GM21576 (cell line): ENCODE results near the gene TBRG4.

Source experiments
- ATAC-seq: cut with Tn5 transposase; IDR thresholded peaks from one replicate; pipeline ENCODE4 v1.9.1; 2021; ENCODE audit warnings: mild to moderate bottlenecking, moderate library complexity; ENCODE audit not compliant: unreplicated experiment

Gene TBRG4

GRCh38 chr7:45060295-45060694 is 51.2 kb downstream of the TBRG4 start:
- no peak for ATAC-seq

GRCh38 chr7:45057878-45058277 is 53.6 kb downstream of the TBRG4 start:
- no peak for ATAC-seq

GRCh38 chr7:45055594-45056219 is 55.8 kb downstream of the TBRG4 start:
- ATAC-seq = no peak

- ATAC-seq = no peak
These were observed 56.5 kb downstream of the TBRG4 start for GRCh38 chr7:45055016-45055415.

GRCh38 chr7:45054442-45054841 is 57.1 kb downstream of the TBRG4 start:
- no peak for ATAC-seq

- no peak for ATAC-seq
These were observed 57.6 kb downstream of the TBRG4 start for GRCh38 chr7:45053941-45054340.

- ATAC-seq = no peak
These were observed 58.1 kb downstream of the TBRG4 start for GRCh38 chr7:45053401-45053800.

- ATAC-seq = no peak
These were observed 59.5 kb downstream of the TBRG4 start for GRCh38 chr7:45052011-45052410.

- ATAC-seq = no peak
These were observed 61.3 kb downstream of the TBRG4 start for GRCh38 chr7:45050198-45050597.
